HCT116 (cell line): ENCODE measurements around the gene ENOX1.

Experiments used
- POLR2A ChIP-seq: IDR thresholded peaks from 2 replicates; pipeline ENCODE4 v1.7.0; 2011; ENCODE audit warnings: borderline replicate concordance; ENCODE audit not compliant: insufficient read depth, insufficient read length; ENCODE audit errors: extremely low read depth
- TF ChIP-seq, protein P1 (sequence below): IDR thresholded peaks from 2 replicates; pipeline ENCODE4 v1.6.1; 2012
- TF ChIP-seq, protein P2 (sequence below): IDR thresholded peaks from 2 replicates; pipeline ENCODE4 v1.6.1; 2011; ENCODE audit warnings: mild to moderate bottlenecking, low read length, moderate library complexity; ENCODE audit not compliant: insufficient replicate concordance; ENCODE audit errors: extremely low read depth
- TF ChIP-seq, protein P3 (sequence below), 3 experiments: fragments of 200-600 bp in 1 of 3; sonication (generic) in 1 of 3; IDR thresholded peaks in 2 of 3; conservative IDR thresholded peaks in 1 of 3; 2 replicates each; pipeline ENCODE4 v1.5.1; 2012 to 2017; ENCODE audit warnings: low read depth in 2 of 3, low read length in 2 of 3, antibody characterized with exemption in 1 of 3, borderline replicate concordance in 1 of 3, control low read depth in 1 of 3, mild to moderate bottlenecking in 1 of 3, mixed read lengths in 1 of 3, mixed run types in 1 of 3, moderate library complexity in 1 of 3; ENCODE audit not compliant: insufficient read depth in 1 of 3

DNA sequence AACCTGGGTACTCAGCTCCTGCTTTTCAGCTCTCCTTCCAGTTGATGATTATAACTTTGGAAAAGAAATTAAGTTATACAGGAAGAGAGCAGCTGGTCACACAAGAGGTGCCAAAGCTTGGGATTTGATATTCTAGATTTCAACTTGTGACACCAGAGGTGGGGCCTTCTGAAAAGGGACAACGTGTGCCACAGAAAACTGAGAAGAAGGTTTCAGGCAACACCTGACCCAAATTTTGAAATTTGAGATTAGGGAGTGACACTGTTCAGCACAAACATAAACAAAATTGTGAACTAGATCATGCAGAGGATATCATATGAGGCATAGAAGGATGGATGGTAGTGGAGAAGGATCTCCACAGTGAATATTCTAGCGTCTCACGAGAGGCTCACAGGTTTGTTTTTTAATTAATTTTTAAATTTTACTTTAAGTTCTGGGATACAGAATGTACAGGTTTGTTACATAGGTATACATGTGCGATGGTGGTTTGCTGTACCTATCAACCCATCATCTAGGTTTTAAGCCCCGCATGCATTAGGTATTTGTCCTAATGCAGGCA, 379.7 kb downstream of the ENOX1 start:
- TF ChIP-seq, protein P1, sequence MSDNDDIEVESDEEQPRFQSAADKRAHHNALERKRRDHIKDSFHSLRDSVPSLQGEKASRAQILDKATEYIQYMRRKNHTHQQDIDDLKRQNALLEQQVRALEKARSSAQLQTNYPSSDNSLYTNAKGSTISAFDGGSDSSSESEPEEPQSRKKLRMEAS: no peak
- TF ChIP-seq, protein P2, sequence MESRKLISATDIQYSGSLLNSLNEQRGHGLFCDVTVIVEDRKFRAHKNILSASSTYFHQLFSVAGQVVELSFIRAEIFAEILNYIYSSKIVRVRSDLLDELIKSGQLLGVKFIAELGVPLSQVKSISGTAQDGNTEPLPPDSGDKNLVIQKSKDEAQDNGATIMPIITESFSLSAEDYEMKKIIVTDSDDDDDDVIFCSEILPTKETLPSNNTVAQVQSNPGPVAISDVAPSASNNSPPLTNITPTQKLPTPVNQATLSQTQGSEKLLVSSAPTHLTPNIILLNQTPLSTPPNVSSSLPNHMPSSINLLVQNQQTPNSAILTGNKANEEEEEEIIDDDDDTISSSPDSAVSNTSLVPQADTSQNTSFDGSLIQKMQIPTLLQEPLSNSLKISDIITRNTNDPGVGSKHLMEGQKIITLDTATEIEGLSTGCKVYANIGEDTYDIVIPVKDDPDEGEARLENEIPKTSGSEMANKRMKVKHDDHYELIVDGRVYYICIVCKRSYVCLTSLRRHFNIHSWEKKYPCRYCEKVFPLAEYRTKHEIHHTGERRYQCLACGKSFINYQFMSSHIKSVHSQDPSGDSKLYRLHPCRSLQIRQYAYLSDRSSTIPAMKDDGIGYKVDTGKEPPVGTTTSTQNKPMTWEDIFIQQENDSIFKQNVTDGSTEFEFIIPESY: no peak
- TF ChIP-seq, protein P3, sequence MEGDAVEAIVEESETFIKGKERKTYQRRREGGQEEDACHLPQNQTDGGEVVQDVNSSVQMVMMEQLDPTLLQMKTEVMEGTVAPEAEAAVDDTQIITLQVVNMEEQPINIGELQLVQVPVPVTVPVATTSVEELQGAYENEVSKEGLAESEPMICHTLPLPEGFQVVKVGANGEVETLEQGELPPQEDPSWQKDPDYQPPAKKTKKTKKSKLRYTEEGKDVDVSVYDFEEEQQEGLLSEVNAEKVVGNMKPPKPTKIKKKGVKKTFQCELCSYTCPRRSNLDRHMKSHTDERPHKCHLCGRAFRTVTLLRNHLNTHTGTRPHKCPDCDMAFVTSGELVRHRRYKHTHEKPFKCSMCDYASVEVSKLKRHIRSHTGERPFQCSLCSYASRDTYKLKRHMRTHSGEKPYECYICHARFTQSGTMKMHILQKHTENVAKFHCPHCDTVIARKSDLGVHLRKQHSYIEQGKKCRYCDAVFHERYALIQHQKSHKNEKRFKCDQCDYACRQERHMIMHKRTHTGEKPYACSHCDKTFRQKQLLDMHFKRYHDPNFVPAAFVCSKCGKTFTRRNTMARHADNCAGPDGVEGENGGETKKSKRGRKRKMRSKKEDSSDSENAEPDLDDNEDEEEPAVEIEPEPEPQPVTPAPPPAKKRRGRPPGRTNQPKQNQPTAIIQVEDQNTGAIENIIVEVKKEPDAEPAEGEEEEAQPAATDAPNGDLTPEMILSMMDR (IDR thresholded peaks at IDR 0.05 in 2 of 3, conservative IDR thresholded peaks at IDR 0.05 in 1 of 3; ENCODE audit: borderline replicate concordance in 1 of 3, insufficient read depth in 1 of 3, low read depth in 2 of 3, low read length in 2 of 3): no peak
- no peak for TF ChIP-seq POLR2A
